Activated CD4-positive, alpha-beta T cell treated with anti-CD3 and anti-CD28 coated beads, Interleukin-2, amount 50 U/mL, for 24 hours (primary cell): ENCODE data around the gene TEC.
"Not testable (repeated sequence)": the region's sequence is repeated elsewhere in the genome, so short reads cannot be mapped to it uniquely, and the experiment has no call there.

Experiments
- DNase-seq, 2 donors: peaks; one replicate each; pipeline ENCODE4 v3.0.0-alpha.2; 2020; ENCODE audit warnings: low read depth in 1 of 2, low spot score in 1 of 2

TEC gene

GRCh38 chr4:48196758-48197504, 72.7 kb downstream of the TEC start:
- DNase-seq, result no peak

- DNase-seq, result no peak
Observed at GRCh38 chr4:48195853-48196252, 73.8 kb downstream of the TEC start.

GRCh38 chr4:48195374-48195773, 74.3 kb downstream of the TEC start:
- no peak for DNase-seq

- DNase-seq, result no peak
Observed at GRCh38 chr4:48194971-48195370, 74.7 kb downstream of the TEC start.

- no peak for DNase-seq
Observed at GRCh38 chr4:48193921-48194468, 75.6 kb downstream of the TEC start.

- DNase-seq, result no peak
Observed at GRCh38 chr4:48193096-48193836, 76.4 kb downstream of the TEC start.

GRCh38 chr4:48191758-48192157, 77.9 kb downstream of the TEC start:
- DNase-seq, result no peak

- no peak for DNase-seq
Observed at GRCh38 chr4:48190839-48191238, 78.8 kb downstream of the TEC start.

- DNase-seq, result no peak
Observed at GRCh38 chr4:48189731-48190130, 79.9 kb downstream of the TEC start.

GRCh38 chr4:48188390-48188789, 81.2 kb downstream of the TEC start:
- no peak for DNase-seq

- no peak for DNase-seq
Observed at GRCh38 chr4:48187813-48188212, 81.8 kb downstream of the TEC start.

GRCh38 chr4:48187066-48187465, 82.6 kb downstream of the TEC start:
- not testable (repeated sequence) for DNase-seq

- DNase-seq, result not testable (repeated sequence)
Observed at GRCh38 chr4:48186394-48186793, 83.2 kb downstream of the TEC start.

- no peak for DNase-seq
Observed at GRCh38 chr4:48184882-48185281, 84.8 kb downstream of the TEC start.

- DNase-seq, result no peak
Observed at GRCh38 chr4:48180234-48180633, 89.4 kb downstream of the TEC start.

- no peak for DNase-seq
Observed at GRCh38 chr4:48178931-48179330, 90.7 kb downstream of the TEC start.

GRCh38 chr4:48175806-48176205, 93.8 kb downstream of the TEC start:
- no peak for DNase-seq

- DNase-seq, result no peak
Observed at GRCh38 chr4:48175328-48175727, 94.3 kb downstream of the TEC start.

- no peak for DNase-seq
Observed at GRCh38 chr4:48173056-48173991, 96.3 kb downstream of the TEC start.

- no peak for DNase-seq
Observed at GRCh38 chr4:48172651-48173050, 97.0 kb downstream of the TEC start.

GRCh38 chr4:48169636-48170035, 100.0 kb downstream of the TEC start:
- DNase-seq, result no peak
